CD4-positive, alpha-beta T cell (primary cell): ENCODE data around the gene HAUS6. TPM values are rescaled to one million over a fixed set of nuclear protein-coding genes. Genes with fewer than 3 reads are reported as not detected.
A peak's percentile ranks its signal among the peaks of the same experiment; 100 is the strongest.

ENCODE experiments used
- ATAC-seq: fragments of 200-7000 bp; cut with Tn5 transposase; one replicate; pipeline ENCODE4 v1.10.0; 2022; ENCODE audit warnings: mild to moderate bottlenecking; ENCODE audit not compliant: poor library complexity
- CTCF ChIA-PET: fragments of 350-600 bp; sonication (Branson Sonifier 250); formaldehyde crosslinking; loops from one replicate; lab custom pipeline; 2021; ENCODE audit warnings: antibody characterized with exemption, inconsistent platforms; lab: Charles Lee
- POLR2A ChIA-PET: fragments of 350-600 bp; sonication (Branson Sonifier 250); formaldehyde crosslinking; loops from one replicate; lab custom pipeline; 2021; ENCODE audit warnings: antibody characterized with exemption, inconsistent platforms; lab: Charles Lee
- DNase-seq, 14 experiments: peaks; one replicate each; pipeline ENCODE4 v3.0.0-alpha.2; 2013 to 2020; ENCODE audit warnings: mixed read lengths in 2 of 14
- H3K27ac ChIP-seq, 2 donors: one replicate each; pipeline versions ENCODE4 v1.5.1 to v1.7.0; 2013; ENCODE audit warnings: low read length in 2 of 2, low read depth in 1 of 2, mild to moderate bottlenecking in 1 of 2
- H3K27me3 ChIP-seq, 2 experiments: 1 replicate in 1 of 2; 2 replicates in 1 of 2; pipeline versions ENCODE4 v1.6.1 to v1.7.0; 2013; ENCODE audit warnings: low read length in 2 of 2, control low read depth in 1 of 2, mild to moderate bottlenecking in 1 of 2, moderate library complexity in 1 of 2; ENCODE audit not compliant: insufficient read depth in 2 of 2, control insufficient read depth in 1 of 2
- H3K36me3 ChIP-seq: one replicate; pipeline ENCODE4 v1.6.1; 2013; ENCODE audit warnings: low read length, control low read depth; ENCODE audit not compliant: insufficient read depth
- H3K4me1 ChIP-seq: one replicate; pipeline ENCODE4 v1.6.1; 2013; ENCODE audit warnings: low read length, control low read depth; ENCODE audit not compliant: insufficient read depth
- H3K4me3 ChIP-seq: one replicate; pipeline ENCODE4 v1.5.1; 2013; ENCODE audit warnings: mild to moderate bottlenecking, low read length, moderate library complexity
- H3K9me3 ChIP-seq, 2 experiments: 1 replicate in 1 of 2; 2 replicates in 1 of 2; pipeline versions ENCODE4 v1.6.1 to v1.7.0; 2013; ENCODE audit warnings: low read length in 2 of 2, mild to moderate bottlenecking in 2 of 2, control low read depth in 1 of 2, moderate library complexity in 1 of 2; ENCODE audit not compliant: control insufficient read depth in 1 of 2, insufficient read depth in 1 of 2
- H3K27ac Mint-ChIP-seq: one replicate; pipeline ENCODE4 v1.8.0; 2020; ENCODE audit warnings: mixed read lengths
- H3K27me3 Mint-ChIP-seq: one replicate; pipeline ENCODE4 v1.8.0; 2021; ENCODE audit warnings: mixed read lengths
- H3K36me3 Mint-ChIP-seq: one replicate; pipeline ENCODE4 v1.8.0; 2021; ENCODE audit warnings: low read depth, mixed read lengths
- H3K4me1 Mint-ChIP-seq: one replicate; pipeline ENCODE4 v1.8.0; 2021; ENCODE audit warnings: low read depth, mixed read lengths
- H3K4me3 Mint-ChIP-seq: one replicate; pipeline ENCODE4 v1.8.0; 2020; ENCODE audit warnings: mild to moderate bottlenecking, mixed read lengths
- H3K9me3 Mint-ChIP-seq: one replicate; pipeline ENCODE4 v1.8.0; 2020; ENCODE audit warnings: mixed read lengths
- CTCF ChIP-seq: fragments of 200-600 bp; IDR thresholded peaks from one replicate; pipeline ENCODE4 v1.8.0; 2022; ENCODE audit warnings: antibody characterized with exemption, mild to moderate bottlenecking
- intact Hi-C, 2 experiments: fragments of 100-400 bp; cut with DNase I in 1 of 2; cut with micrococcal nuclease in 1 of 2; formaldehyde crosslinking; loops; one replicate each; pipeline versions ENCODE4 v1.15.1 to v1.9.0; 2023 to 2025; cut with DNase I, micrococcal nuclease
- total RNA-seq, 174 experiments: library from RNA in 2 of 174; stranded (reverse) in 2 of 174; gene quantifications; one replicate each; pipeline ENCODE4 v1.2.3 and lab custom pipeline; 2021 to 2026

HAUS6 gene
- total RNA-seq, 2 experiments from 2014 or later: 14.9 to 17.2 TPM

GRCh38 chr9:19130436-19130835 is 27.7 kb upstream of the HAUS6 start:
- no peak for ATAC-seq
- peak overlapping the region; percentile 56 for H3K4me3 Mint-ChIP-seq
- Histone ChIP-seq H3K4me1 (peaks cover 40% of the 10 kb centered on the region), H3K9me3 (no peaks in the 10 kb centered on the region), H3K27ac (no peak overlapping the region), H3K4me3 (no peak overlapping the region), H3K27me3 (no peaks in the 10 kb centered on the region), H3K36me3 (peaks cover 4% of the 10 kb centered on the region)
- no peaks in the 10 kb centered on the region for H3K9me3 Mint-ChIP-seq
- H3K27ac Mint-ChIP-seq: peak overlapping the region; percentile 95
- no peak for TF ChIP-seq CTCF
- H3K4me1 Mint-ChIP-seq: peaks cover 41% of the 10 kb centered on the region
- ChIA-PET POLR2A (interaction anchor here (1.1 to 2.8 kb wide), 2 partner anchors 18 to 54 kb away, joined by 5 to 6 read pairs; no protein-coding TSS in a partner anchor), CTCF (interaction anchor here (1.6 kb wide), 1 partner anchor 44 kb away, joined by 5 read pairs; no protein-coding TSS in a partner anchor)
- no peaks in the 10 kb centered on the region for H3K27me3 Mint-ChIP-seq
- no peak for DNase-seq
- peaks cover 21% of the 10 kb centered on the region for H3K36me3 Mint-ChIP-seq
- intact Hi-C loops: loop anchor here in 1 of 2 experiments (2.0 kb wide), 1 partner anchor 26 kb away; no protein-coding TSS in a partner anchor

- Histone ChIP-seq H3K27ac (peak overlapping the region; percentile 90 to 92), H3K36me3 (peaks cover 10% of the 10 kb centered on the region), H3K4me1 (peaks cover 59% of the 10 kb centered on the region), H3K27me3 (no peaks in the 10 kb centered on the region), H3K9me3 (no peaks in the 10 kb centered on the region), H3K4me3 (peak overlapping the region; percentile 90)
- Mint-ChIP-seq H3K27ac (peak overlapping the region; percentile 95), H3K4me3 (peak overlapping the region; percentile 94), H3K9me3 (no peaks in the 10 kb centered on the region), H3K36me3 (peaks cover 45% of the 10 kb centered on the region), H3K27me3 (no peaks in the 10 kb centered on the region), H3K4me1 (peaks cover 64% of the 10 kb centered on the region)
- TF ChIP-seq CTCF: no peak
- DNase-seq (peak; percentile 2 to 60 (median 32)), ATAC-seq (peak; percentile 25)
- POLR2A ChIA-PET: interaction anchor here (0.9 to 2.8 kb wide), 8 partner anchors 11 to 102 kb away, joined by 3 to 13 read pairs (median 4); partner anchors contain the start of genes DENND4C and RRAGA
- intact Hi-C loops: loop anchor here (2.0 to 5.0 kb wide), 3 partner anchors 44 to 103 kb away; partner anchors contain the start of genes DENND4C (in 1 of the 2) and RRAGA (in 1 of the 2)
- CTCF ChIA-PET: interaction anchor here (1.2 kb wide), 1 partner anchor 337 kb away, joined by 4 read pairs; no protein-coding TSS in a partner anchor
Measured at GRCh38 chr9:19127871-19128500, 25.3 kb upstream of the HAUS6 start.

DNA sequence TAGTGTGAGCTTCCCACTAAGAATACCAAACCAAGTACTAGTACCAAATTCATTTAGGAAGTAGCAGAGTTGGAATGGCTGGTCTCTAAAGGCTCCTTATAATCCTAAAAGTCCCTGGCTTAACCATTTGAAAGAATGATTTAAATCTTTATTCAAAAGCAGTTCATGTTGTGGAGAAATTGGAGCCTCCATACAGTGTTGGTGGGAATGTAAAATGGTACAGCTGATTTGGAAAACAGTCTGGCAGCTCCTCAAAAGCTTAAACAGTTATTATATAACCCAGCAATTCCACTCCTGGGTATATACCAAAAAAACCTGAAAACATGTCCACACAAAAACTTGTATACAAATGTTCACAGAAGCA is 21.7 kb upstream of the HAUS6 start:
- Histone ChIP-seq H3K27me3 (no peaks in the 10 kb centered on the region), H3K4me1 (peaks cover 50% of the 10 kb centered on the region), H3K4me3 (peak overlapping the region; percentile 6), H3K36me3 (peaks cover 46% of the 10 kb centered on the region), H3K27ac (peak overlapping the region; percentile 68 to 69), H3K9me3 (no peaks in the 10 kb centered on the region)
- DNase-seq (no peak), ATAC-seq (no peak)
- intact Hi-C loops: no loop called here
- POLR2A ChIA-PET: interaction anchor here (0.8 to 2.5 kb wide), 7 partner anchors 11 to 1498 kb away, joined by 3 to 10 read pairs (median 4); partner anchors contain the start of genes DENND4C, MLLT3, RPS6 and RRAGA
- CTCF ChIA-PET: interaction anchor here (1.0 to 1.2 kb wide), 2 partner anchors 53 to 242 kb away, joined by 4 to 5 read pairs; no protein-coding TSS in a partner anchor
- H3K27me3 Mint-ChIP-seq: no peaks in the 10 kb centered on the region
- no peak for TF ChIP-seq CTCF
- H3K36me3 Mint-ChIP-seq: peaks cover 81% of the 10 kb centered on the region
- H3K27ac Mint-ChIP-seq: peak overlapping the region; percentile 95
- H3K4me1 Mint-ChIP-seq: peaks cover 69% of the 10 kb centered on the region
- H3K9me3 Mint-ChIP-seq: no peaks in the 10 kb centered on the region
- H3K4me3 Mint-ChIP-seq: peak overlapping the region; percentile 94
